OCI-LY1 (cell line): ENCODE measurements around the gene BAIAP2L1.

ENCODE experiments used
- EZH2 ChIP-seq: fragments of 200-600 bp; sonication (generic), shearing (Covaris generic); IDR thresholded peaks from 2 replicates; pipeline ENCODE4 v1.8.0; 2017; ENCODE audit warnings: borderline replicate concordance, mixed run types, mild to moderate bottlenecking, antibody characterized with exemption, low read length, moderate library complexity, mixed read lengths
- TF ChIP-seq, protein P1 (sequence below): fragments of 200-600 bp; sonication (generic), shearing (Covaris generic); IDR thresholded peaks from 2 replicates; pipeline ENCODE4 v1.5.1; 2017; ENCODE audit warnings: mild to moderate bottlenecking, antibody characterized with exemption, low read length, moderate library complexity, mixed read lengths

DNA sequence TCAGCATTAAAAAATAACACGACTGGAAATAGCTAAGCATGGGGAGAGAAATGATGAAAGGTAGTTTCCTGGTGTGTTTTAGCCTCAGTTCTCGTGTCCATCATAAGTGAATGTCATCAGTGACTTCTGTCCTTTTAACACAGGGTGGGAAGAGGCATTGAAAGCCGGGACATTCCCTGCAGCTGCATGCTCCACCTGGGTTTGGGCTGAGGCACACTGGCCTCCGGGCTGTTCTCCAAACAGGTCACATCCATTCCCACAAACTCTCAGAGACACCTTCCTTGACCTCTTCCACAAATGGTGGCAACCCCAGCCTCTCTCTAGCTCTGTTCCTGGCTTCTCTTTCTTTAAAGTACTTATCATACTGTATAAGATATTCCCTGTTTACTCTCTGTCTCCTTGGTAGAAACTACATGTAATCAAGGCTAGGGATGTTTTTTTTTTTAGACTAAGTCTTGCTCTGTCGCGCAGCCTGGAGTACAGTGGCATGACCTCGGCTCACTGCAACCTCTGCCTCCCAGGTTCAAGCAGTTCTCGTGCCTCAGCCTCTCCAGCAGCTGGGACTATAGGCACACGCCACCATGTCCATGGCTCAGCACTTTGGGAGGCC is 22.6 kb downstream of the BAIAP2L1 start:
- TF ChIP-seq, protein P1, sequence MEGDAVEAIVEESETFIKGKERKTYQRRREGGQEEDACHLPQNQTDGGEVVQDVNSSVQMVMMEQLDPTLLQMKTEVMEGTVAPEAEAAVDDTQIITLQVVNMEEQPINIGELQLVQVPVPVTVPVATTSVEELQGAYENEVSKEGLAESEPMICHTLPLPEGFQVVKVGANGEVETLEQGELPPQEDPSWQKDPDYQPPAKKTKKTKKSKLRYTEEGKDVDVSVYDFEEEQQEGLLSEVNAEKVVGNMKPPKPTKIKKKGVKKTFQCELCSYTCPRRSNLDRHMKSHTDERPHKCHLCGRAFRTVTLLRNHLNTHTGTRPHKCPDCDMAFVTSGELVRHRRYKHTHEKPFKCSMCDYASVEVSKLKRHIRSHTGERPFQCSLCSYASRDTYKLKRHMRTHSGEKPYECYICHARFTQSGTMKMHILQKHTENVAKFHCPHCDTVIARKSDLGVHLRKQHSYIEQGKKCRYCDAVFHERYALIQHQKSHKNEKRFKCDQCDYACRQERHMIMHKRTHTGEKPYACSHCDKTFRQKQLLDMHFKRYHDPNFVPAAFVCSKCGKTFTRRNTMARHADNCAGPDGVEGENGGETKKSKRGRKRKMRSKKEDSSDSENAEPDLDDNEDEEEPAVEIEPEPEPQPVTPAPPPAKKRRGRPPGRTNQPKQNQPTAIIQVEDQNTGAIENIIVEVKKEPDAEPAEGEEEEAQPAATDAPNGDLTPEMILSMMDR: no peak
- TF ChIP-seq EZH2: no peak
